Adrenal gland (tissue), 19 donors: ENCODE data around the gene CDH20. TPM values are rescaled to one million over a fixed set of nuclear protein-coding genes. Genes with fewer than 3 reads are reported as not detected.
A peak's percentile ranks its signal among the peaks of the same experiment; 100 is the strongest.

ENCODE experiments used
- DNase-seq, 7 donors: peaks; one replicate each; pipeline ENCODE4 v3.0.0-alpha.2; 2019 to 2020
- H3K27ac ChIP-seq, 5 donors: fragments of 200-600 bp; sonication (generic) in 4 of 5; 1 replicate in 3 of 5; 2 replicates in 2 of 5; pipeline versions ENCODE4 v1.5.1 to v1.8.0; 2016 to 2020; ENCODE audit warnings: mild to moderate bottlenecking in 1 of 5
- H3K27me3 ChIP-seq: fragments of 200-600 bp; 2 replicates; pipeline ENCODE4 v1.8.0; 2021
- H3K36me3 ChIP-seq, 2 donors: fragments of 200-600 bp; replicated peaks in 1 of 2; 1 replicate in 1 of 2; 2 replicates in 1 of 2; pipeline versions ENCODE4 v1.5.1 to v1.8.0; 2018 to 2022
- H3K4me1 ChIP-seq, 2 donors: fragments of 200-600 bp; replicated peaks in 1 of 2; 1 replicate in 1 of 2; 2 replicates in 1 of 2; pipeline versions ENCODE4 v1.5.1 to v1.8.0; 2018 to 2021
- H3K4me3 ChIP-seq, 4 donors: fragments of 200-600 bp; sonication (generic) in 3 of 4; one replicate each; pipeline ENCODE4 v1.5.1; 2016 to 2018
- H3K9me3 ChIP-seq, 3 donors: fragments of 200-600 bp; sonication (generic) in 1 of 3; replicated peaks in 1 of 3; 1 replicate in 2 of 3; 2 replicates in 1 of 3; pipeline versions ENCODE4 v1.5.1 to v1.8.0; 2016 to 2021
- POLR2A ChIP-seq, 2 donors: fragments of 450-650 bp; IDR thresholded peaks; one replicate each; pipeline ENCODE4 v1.6.1; 2017; ENCODE audit warnings: antibody characterized with exemption in 2 of 2, mild to moderate bottlenecking in 2 of 2, moderate library complexity in 1 of 2
- WGBS, 4 donors: extraction: QIAGEN DNeasy Blood & Tissue Kit in 2 of 4; methylation state at CpG; one replicate each; pipeline versions ENCODE4 v1.1.5 to v1.1.7; 2013 to 2017; 5-methylcytosine and 5-hydroxymethylcytosine counted together
- intact Hi-C, 2 donors: fragments of 100-400 bp; cut with DNase I; formaldehyde crosslinking; loops; one replicate each; pipeline versions ENCODE4 v1.14.1 to v1.15.0; 2022 to 2023
- long read RNA-seq, 10 donors: library from polyadenylated mRNA in 3 of 10; unstranded in 2 of 10; stranded (forward) in 1 of 10; transcript quantifications; one replicate each; pipeline ENCODE4 v2.0.0 and lab custom pipeline, GENCODE V29; 2021 to 2026
- polyA plus RNA-seq, 3 donors: library from polyadenylated mRNA; stranded (reverse); fragments of 200-250 nt in 2 of 3; fragments of 350-450 nt in 1 of 3; fragmentation: Illumina TruSeq in 1 of 3; extraction: RNeasy Lipid Tissue Mini Kit (QIAGEN cat#74804) in 1 of 3; gene quantifications; one replicate each; pipeline ENCODE4 v1.2.3, GENCODE V29; 2013 to 2014
- total RNA-seq, 9 donors: library from RNA; depleted of rRNA in 4 of 9; stranded (reverse); fragments of >200 nt in 4 of 9; fragments of 120-200 nt in 1 of 9; fragmentation: NEBNext Ultra II Directional in 1 of 9; extraction: Animal tissue kit (Norgen Biotek cat#: 25700) in 1 of 9; gene quantifications; one replicate each; pipeline versions ENCODE4 v1.1.0 to v1.2.4, GENCODE V29; 2013 to 2023
- TF ChIP-seq, protein P1 (sequence below), 6 experiments: fragments of 450-650 bp in 4 of 6; fragments of 200-600 bp in 2 of 6; sonication (generic) in 1 of 6; IDR thresholded peaks; 1 replicate in 5 of 6; 2 replicates in 1 of 6; pipeline versions ENCODE4 v1.5.1 to v1.8.0; 2016 to 2021; ENCODE audit warnings: antibody characterized with exemption in 6 of 6, mild to moderate bottlenecking in 2 of 6, moderate library complexity in 1 of 6
- donor health status: healthy with polysubstance abuse.
- donor health status: Bipolar disorder and iron deficiency.
- donor health status: DM: yes; HTN: yes; CAD: no.
- donor health status: DM: no; HTN: no; CAD: no.
- donor health status: DM: no; HTN: no; CAD: no.
- donor health status: DM: yes; HTN: yes; CAD: no.

CDH20 gene
- total RNA-seq: 10 to 100 TPM in 1 of 9 donors, under 1 TPM in 6, not detected in 2; 0.07 to 11.6 (median 0.28) TPM
- under 1 TPM; 0.20 to 0.32 (median 0.30) TPM for polyA plus RNA-seq
- long read RNA-seq, donor 1: 0 reads
- long read RNA-seq, donor 2: 0 reads
- long read RNA-seq, donor 3: 0 reads
- long read RNA-seq, donor 4: 0 reads
- long read RNA-seq, donor 5: 0 reads
- long read RNA-seq, donor 6: 0 reads
- long read RNA-seq, donor 7: 0 reads
- long read RNA-seq, donor 8: 0 reads
- long read RNA-seq, donor 9: 0 reads
- long read RNA-seq, donor 10: 0 reads

- Histone ChIP-seq H3K4me3 (peak within 1 kb of the TSS in 1 of 4 donors; percentile 33), H3K4me1 (no peaks in the 10 kb centered on the region), H3K36me3 (no peaks in the 10 kb centered on the region), H3K27me3 (peaks cover 11% of the 10 kb centered on the region), H3K9me3 (no peaks in the 10 kb centered on the region), H3K27ac (no peak within 1 kb of the TSS)
- DNase-seq: no peak
- TF ChIP-seq, protein P1, sequence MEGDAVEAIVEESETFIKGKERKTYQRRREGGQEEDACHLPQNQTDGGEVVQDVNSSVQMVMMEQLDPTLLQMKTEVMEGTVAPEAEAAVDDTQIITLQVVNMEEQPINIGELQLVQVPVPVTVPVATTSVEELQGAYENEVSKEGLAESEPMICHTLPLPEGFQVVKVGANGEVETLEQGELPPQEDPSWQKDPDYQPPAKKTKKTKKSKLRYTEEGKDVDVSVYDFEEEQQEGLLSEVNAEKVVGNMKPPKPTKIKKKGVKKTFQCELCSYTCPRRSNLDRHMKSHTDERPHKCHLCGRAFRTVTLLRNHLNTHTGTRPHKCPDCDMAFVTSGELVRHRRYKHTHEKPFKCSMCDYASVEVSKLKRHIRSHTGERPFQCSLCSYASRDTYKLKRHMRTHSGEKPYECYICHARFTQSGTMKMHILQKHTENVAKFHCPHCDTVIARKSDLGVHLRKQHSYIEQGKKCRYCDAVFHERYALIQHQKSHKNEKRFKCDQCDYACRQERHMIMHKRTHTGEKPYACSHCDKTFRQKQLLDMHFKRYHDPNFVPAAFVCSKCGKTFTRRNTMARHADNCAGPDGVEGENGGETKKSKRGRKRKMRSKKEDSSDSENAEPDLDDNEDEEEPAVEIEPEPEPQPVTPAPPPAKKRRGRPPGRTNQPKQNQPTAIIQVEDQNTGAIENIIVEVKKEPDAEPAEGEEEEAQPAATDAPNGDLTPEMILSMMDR (IDR thresholded peaks at IDR 0.05): no peak
- no peak for TF ChIP-seq POLR2A (IDR thresholded peaks at IDR 0.05)
- WGBS, 4 donors: 5 to 30% (median 6%) methylated on average over 2 to 32 of the region's 32 CpGs
- intact Hi-C loops: no loop called here
Measured at GRCh38 chr18:61333271-61333745, at the start of gene CDH20. Gene CDH20, plus strand, starts transcription at chr18:61333430.

- 67 to 70% (median 69%) methylated on average over 4 of the region's 4 CpGs for WGBS, 4 donors
- no peak for DNase-seq
- no peak overlapping the region for H3K4me3 ChIP-seq
- TF ChIP-seq POLR2A (IDR thresholded peaks at IDR 0.05): no peak
- TF ChIP-seq, protein P1 (IDR thresholded peaks at IDR 0.05): no peak
- intact Hi-C loops: no loop called here
- no peaks in the 10 kb centered on the region for H3K36me3 ChIP-seq
- H3K27ac ChIP-seq: no peak overlapping the region
- H3K27me3 ChIP-seq: no peaks in the 10 kb centered on the region
- peaks cover 0 to 3% (median 0%) of the 10 kb centered on the region in 3 donors for H3K9me3 ChIP-seq
- H3K4me1 ChIP-seq: no peaks in the 10 kb centered on the region
Measured at GRCh38 chr18:61284039-61284438, 49.2 kb upstream of the CDH20 start.

GRCh38 chr18:61285777-61286176 is 47.5 kb upstream of the CDH20 start:
- intact Hi-C loops: no loop called here
- H3K27ac ChIP-seq: no peak overlapping the region
- no peaks in the 10 kb centered on the region for H3K4me1 ChIP-seq
- H3K36me3 ChIP-seq: no peaks in the 10 kb centered on the region
- H3K27me3 ChIP-seq: no peaks in the 10 kb centered on the region
- TF ChIP-seq POLR2A (IDR thresholded peaks at IDR 0.05): no peak
- TF ChIP-seq, protein P1 (IDR thresholded peaks at IDR 0.05): no peak
- H3K4me3 ChIP-seq: no peak overlapping the region
- peaks cover 0 to 3% (median 0%) of the 10 kb centered on the region in 3 donors for H3K9me3 ChIP-seq
- WGBS, 4 donors: 64 to 79% (median 71%) methylated on average over 2 of the region's 2 CpGs
- no peak for DNase-seq

- 70 to 74% (median 71%) methylated on average over 4 of the region's 4 CpGs for WGBS, 4 donors
- TF ChIP-seq, protein P1 (IDR thresholded peaks at IDR 0.05): no peak
- no peak for TF ChIP-seq POLR2A (IDR thresholded peaks at IDR 0.05)
- H3K27ac ChIP-seq: no peak overlapping the region
- intact Hi-C loops: no loop called here
- no peaks in the 10 kb centered on the region for H3K36me3 ChIP-seq
- no peak for DNase-seq
- H3K27me3 ChIP-seq: no peaks in the 10 kb centered on the region
- H3K9me3 ChIP-seq: peaks cover 0 to 3% (median 0%) of the 10 kb centered on the region in 3 donors
- no peaks in the 10 kb centered on the region for H3K4me1 ChIP-seq
- no peak overlapping the region for H3K4me3 ChIP-seq
Measured at GRCh38 chr18:61286867-61287266, 46.4 kb upstream of the CDH20 start.
